ENCODE data around the gene PITPNC1. TPM values are rescaled to one million over a fixed set of nuclear protein-coding genes. Genes with fewer than 3 reads are reported as not detected.

PITPNC1 gene
- total RNA-seq, 4 donors from 2014 or later = 9.1 to 15.1 (median 13.3) TPM

DNA sequence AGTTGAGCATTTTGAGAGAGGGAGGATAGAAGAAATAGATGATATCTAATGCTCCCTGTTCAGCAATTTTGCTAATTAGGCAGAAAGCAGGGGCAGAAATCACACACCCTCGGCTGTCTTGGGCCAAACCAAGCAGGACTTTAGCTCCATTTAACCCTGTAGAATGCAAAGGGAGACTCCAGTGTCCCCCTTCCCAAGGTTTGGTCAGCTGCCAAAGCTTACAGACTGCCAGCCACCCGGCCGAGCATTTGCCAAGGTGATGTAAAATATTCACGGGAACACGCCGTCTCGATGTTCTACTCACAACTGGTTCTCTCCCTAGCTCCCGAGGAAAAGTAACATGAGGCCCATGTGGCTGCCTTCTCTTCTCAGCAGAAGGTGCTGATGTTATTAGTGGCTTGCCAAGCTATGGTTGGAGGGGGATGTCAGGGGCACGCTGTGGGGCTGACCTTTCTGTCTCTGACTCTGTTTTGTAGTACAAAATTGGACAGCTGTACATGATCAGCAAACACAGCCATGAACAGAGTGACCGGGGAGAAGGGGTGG is 155.3 kb downstream of the PITPNC1 start:
- H3K9me3 ChIP-seq = no peaks in the 10 kb centered on the region
- H3K27me3 ChIP-seq = no peaks in the 10 kb centered on the region
- peaks cover 0 to 19% (median 0%) of the 10 kb centered on the region in 3 donors for H3K36me3 ChIP-seq
- TF ChIP-seq, protein P1, sequence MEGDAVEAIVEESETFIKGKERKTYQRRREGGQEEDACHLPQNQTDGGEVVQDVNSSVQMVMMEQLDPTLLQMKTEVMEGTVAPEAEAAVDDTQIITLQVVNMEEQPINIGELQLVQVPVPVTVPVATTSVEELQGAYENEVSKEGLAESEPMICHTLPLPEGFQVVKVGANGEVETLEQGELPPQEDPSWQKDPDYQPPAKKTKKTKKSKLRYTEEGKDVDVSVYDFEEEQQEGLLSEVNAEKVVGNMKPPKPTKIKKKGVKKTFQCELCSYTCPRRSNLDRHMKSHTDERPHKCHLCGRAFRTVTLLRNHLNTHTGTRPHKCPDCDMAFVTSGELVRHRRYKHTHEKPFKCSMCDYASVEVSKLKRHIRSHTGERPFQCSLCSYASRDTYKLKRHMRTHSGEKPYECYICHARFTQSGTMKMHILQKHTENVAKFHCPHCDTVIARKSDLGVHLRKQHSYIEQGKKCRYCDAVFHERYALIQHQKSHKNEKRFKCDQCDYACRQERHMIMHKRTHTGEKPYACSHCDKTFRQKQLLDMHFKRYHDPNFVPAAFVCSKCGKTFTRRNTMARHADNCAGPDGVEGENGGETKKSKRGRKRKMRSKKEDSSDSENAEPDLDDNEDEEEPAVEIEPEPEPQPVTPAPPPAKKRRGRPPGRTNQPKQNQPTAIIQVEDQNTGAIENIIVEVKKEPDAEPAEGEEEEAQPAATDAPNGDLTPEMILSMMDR (IDR thresholded peaks at IDR 0.05) = no peak
- TF ChIP-seq POLR2A (IDR thresholded peaks at IDR 0.05) = no peak
- 81 to 94% methylated on average over 10 of the region's 10 CpGs for WGBS, 2 donors
- no peak overlapping the region for H3K27ac ChIP-seq
- H3K4me3 ChIP-seq = no peak overlapping the region
- DNase-seq = no peak
- H3K4me1 ChIP-seq = peaks cover 0 to 13% (median 2%) of the 10 kb centered on the region in 3 donors
- intact Hi-C loops (cut with DNase I) = no loop called here

DNA sequence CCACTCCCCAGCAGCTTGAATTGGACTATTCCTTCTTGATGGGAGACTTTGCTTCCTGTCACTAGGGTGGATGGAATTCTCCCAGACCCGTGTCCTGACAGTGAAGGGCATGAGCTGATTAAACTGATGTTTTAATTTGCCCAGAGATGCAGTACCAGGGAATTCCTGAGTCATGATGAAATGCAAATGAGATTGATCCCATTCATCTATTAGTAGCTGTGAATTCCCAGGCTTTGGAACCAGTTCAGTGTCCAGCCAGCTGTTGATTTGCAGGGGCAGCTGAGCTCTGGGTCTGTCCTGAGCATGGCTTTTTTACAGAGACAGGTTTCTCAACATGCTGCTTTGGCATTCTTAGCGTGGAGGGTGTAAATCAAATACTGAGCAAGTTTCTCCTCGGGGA is 157.9 kb downstream of the PITPNC1 start:
- no peaks in the 10 kb centered on the region for H3K4me1 ChIP-seq
- H3K4me3 ChIP-seq = no peak overlapping the region
- no peaks in the 10 kb centered on the region for H3K9me3 ChIP-seq
- peaks cover 0 to 19% (median 0%) of the 10 kb centered on the region in 3 donors for H3K36me3 ChIP-seq
- 49 to 67% methylated on average over 3 of the region's 3 CpGs for WGBS, 2 donors
- no peak for DNase-seq
- intact Hi-C loops (cut with DNase I) = no loop called here
- H3K27me3 ChIP-seq = no peaks in the 10 kb centered on the region
- no peak for TF ChIP-seq POLR2A (IDR thresholded peaks at IDR 0.05)
- TF ChIP-seq, protein P1 (IDR thresholded peaks at IDR 0.05) = no peak
- no peak overlapping the region for H3K27ac ChIP-seq

DNA sequence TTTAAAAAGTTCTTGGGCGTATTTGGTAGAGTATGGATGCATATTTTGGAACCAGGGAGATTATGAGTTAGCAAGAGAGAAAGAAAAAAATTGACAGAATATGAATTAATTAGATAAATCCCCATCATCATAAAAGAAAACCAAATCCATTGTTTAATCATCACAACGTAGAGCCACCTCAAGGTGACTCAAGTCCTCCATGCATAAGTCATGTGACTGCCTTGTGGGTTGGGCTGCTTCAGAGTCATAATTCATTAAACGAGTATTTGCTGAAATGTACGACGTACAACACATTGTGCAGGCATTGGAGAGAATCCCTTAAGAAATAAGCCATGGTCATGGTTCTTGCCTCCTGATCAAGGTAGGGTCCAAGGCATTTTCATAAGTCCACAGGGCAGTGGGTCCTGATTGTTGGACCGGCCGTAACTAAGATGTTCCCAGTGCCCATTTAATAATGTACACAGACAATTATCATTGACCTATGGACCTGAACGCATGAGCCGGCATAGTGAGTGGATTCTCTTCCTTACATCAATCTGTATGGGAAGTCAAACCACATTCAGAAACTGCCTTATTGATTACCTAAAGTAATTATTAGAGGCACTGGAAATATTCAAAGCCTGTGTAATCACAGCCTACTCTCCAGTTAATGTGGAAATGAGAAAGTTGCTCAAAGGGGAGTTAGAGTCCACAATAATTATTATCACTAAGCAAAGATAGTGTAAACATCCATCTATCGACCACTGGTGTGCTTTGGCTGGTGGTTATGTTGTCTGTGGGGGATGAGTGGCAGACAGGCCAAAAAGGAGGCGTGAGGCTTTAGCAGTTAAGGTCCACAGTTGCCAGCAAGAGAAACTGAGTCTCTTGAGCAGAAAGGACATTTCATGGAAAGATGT is 165.4 kb downstream of the PITPNC1 start:
- DNase-seq = no peak
- Histone ChIP-seq H3K9me3 (no peaks in the 10 kb centered on the region), H3K4me1 (peaks cover 0 to 13% (median 12%) of the 10 kb centered on the region in 3 donors), H3K4me3 (no peak overlapping the region), H3K27me3 (no peaks in the 10 kb centered on the region), H3K36me3 (no peaks in the 10 kb centered on the region), H3K27ac (no peak overlapping the region)
- intact Hi-C loops (cut with DNase I) = no loop called here
- 71 to 83% methylated on average over 10 to 11 of the region's 11 CpGs for WGBS, 2 donors
- no peak for TF ChIP-seq POLR2A (IDR thresholded peaks at IDR 0.05)
- TF ChIP-seq, protein P1 (IDR thresholded peaks at IDR 0.05) = no peak

DNA sequence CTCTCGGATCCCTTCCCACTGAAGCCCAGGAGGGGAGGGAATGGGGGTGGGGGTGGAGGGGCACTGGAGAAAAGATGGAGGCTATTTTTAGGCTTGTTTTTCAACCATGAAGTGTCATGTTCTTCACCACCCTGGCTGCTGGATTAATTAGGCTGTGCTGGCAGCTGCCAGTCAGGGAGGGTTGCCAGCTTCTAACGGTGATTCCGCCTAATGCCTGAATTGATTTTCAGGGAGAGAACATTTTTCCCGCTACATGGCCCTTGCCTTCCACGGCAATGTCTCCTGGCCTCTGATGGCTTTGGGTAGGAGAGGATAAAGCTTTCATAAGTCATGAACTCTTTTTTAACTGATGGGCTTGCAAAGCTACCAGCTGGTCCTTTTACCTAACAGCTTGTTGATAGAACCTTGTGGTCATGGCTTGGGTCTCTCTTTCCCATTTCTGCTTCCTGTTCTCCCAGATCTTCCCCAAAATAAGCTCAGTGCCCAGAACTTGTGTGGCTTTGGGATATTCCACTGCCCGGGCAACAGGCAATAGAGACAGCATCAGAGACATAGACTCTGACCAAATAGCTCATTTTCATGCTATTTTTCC is 167.4 kb downstream of the PITPNC1 start:
- 84 to 90% methylated on average over 6 of the region's 6 CpGs for WGBS, 2 donors
- H3K27ac ChIP-seq = no peak overlapping the region

More for the DNA sequence above, 167.4 kb downstream of the PITPNC1 start:
- TF ChIP-seq, protein P1 (IDR thresholded peaks at IDR 0.05) = no peak
- no peak for TF ChIP-seq POLR2A (IDR thresholded peaks at IDR 0.05)
- Histone ChIP-seq H3K27me3 (no peaks in the 10 kb centered on the region), H3K4me3 (no peak overlapping the region), H3K9me3 (no peaks in the 10 kb centered on the region), H3K36me3 (no peaks in the 10 kb centered on the region), H3K4me1 (peaks cover 0 to 13% (median 12%) of the 10 kb centered on the region in 3 donors)
- intact Hi-C loops (cut with DNase I) = no loop called here
- DNase-seq = no peak

Measured in esophagus squamous epithelium (tissue), 5 donors.